Measurements from ENCODE around the gene ATP1A1.

DNA sequence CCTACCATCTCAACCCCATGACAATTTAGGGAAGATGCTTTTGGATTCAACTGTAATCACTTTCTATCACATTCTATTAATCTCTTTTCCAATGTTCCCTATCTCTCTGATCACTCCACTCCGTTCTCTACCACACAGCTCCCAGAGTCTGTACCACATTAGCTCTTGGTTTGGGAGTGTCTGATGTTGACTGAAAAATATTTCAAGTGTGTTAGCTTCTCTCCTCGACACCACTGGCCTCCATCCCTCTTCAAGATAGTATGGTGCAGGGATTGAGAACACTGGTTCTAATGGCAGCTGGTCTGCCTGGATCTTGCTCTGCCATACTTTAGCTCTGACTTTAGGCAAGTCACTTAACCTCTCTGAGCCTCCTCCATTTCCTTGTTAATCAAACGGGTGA lies 39.9 kb downstream of the ATP1A1 start:
- TF ChIP-seq CTCF (IDR thresholded peaks at IDR 0.05; ENCODE audit: insufficient read depth, low read length, poor library complexity, severe bottlenecking) (no peak), EZH2phosphoT487 (conservative IDR thresholded peaks at IDR 0.05; ENCODE audit: low read length) (no peak)
